Thymus (tissue), 14 donors: Measurements from ENCODE around the gene GTF2F1. TPM values are rescaled to one million over a fixed set of nuclear protein-coding genes. Genes with fewer than 3 reads are reported as not detected.

Experiments used
- DNase-seq, 9 donors: peaks; one replicate each; pipeline ENCODE4 v3.0.0-alpha.2; 2013; ENCODE audit warnings: low spot score in 9 of 9, low read depth in 6 of 9, missing footprints in 1 of 9
- H3K27ac ChIP-seq, 2 donors: one replicate each; pipeline ENCODE4 v1.5.1; 2013; ENCODE audit warnings: control low read depth in 1 of 2, low read depth in 1 of 2, low read length in 1 of 2, mild to moderate bottlenecking in 1 of 2, moderate library complexity in 1 of 2
- H3K27me3 ChIP-seq, 2 donors: one replicate each; pipeline ENCODE4 v1.5.1; 2013; ENCODE audit warnings: low read length in 1 of 2; ENCODE audit not compliant: control insufficient read depth in 2 of 2, insufficient read depth in 1 of 2
- H3K36me3 ChIP-seq, 2 donors: one replicate each; pipeline ENCODE4 v1.5.1; 2013; ENCODE audit warnings: low read length in 1 of 2, mild to moderate bottlenecking in 1 of 2, moderate library complexity in 1 of 2; ENCODE audit not compliant: control insufficient read depth in 2 of 2, insufficient read depth in 2 of 2
- H3K4me1 ChIP-seq, 2 donors: one replicate each; pipeline ENCODE4 v1.5.1; 2013; ENCODE audit warnings: low read length in 2 of 2; ENCODE audit not compliant: control insufficient read depth in 2 of 2, insufficient read depth in 2 of 2
- H3K4me3 ChIP-seq, 2 donors: one replicate each; pipeline ENCODE4 v1.5.1; 2013; ENCODE audit warnings: low read length in 2 of 2, control low read depth in 1 of 2, mild to moderate bottlenecking in 1 of 2
- H3K9me3 ChIP-seq, 2 donors: one replicate each; pipeline ENCODE4 v1.5.1; 2013; ENCODE audit warnings: low read length in 1 of 2, mild to moderate bottlenecking in 1 of 2; ENCODE audit not compliant: control insufficient read depth in 2 of 2, insufficient read depth in 1 of 2
- WGBS: extraction: QIAGEN DNeasy Blood & Tissue Kit; methylation state at CpG from one replicate; pipeline ENCODE4 v1.1.7; 2013; 5-methylcytosine and 5-hydroxymethylcytosine counted together
- long read RNA-seq, 10 donors: transcript quantifications; one replicate each; lab custom pipeline, GENCODE V29; 2026
- polyA plus RNA-seq: library from polyadenylated mRNA; stranded (reverse); fragments of 200-250 nt; gene quantifications from one replicate; pipeline ENCODE4 v1.2.3, GENCODE V29; 2013
- total RNA-seq: library from RNA; stranded (reverse); fragments of 120-200 nt; gene quantifications from one replicate; pipeline ENCODE4 v1.2.4, GENCODE V29; 2013
- donor health status: healthy.

GTF2F1 gene, protein sequence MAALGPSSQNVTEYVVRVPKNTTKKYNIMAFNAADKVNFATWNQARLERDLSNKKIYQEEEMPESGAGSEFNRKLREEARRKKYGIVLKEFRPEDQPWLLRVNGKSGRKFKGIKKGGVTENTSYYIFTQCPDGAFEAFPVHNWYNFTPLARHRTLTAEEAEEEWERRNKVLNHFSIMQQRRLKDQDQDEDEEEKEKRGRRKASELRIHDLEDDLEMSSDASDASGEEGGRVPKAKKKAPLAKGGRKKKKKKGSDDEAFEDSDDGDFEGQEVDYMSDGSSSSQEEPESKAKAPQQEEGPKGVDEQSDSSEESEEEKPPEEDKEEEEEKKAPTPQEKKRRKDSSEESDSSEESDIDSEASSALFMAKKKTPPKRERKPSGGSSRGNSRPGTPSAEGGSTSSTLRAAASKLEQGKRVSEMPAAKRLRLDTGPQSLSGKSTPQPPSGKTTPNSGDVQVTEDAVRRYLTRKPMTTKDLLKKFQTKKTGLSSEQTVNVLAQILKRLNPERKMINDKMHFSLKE
- total RNA-seq = 37.9 TPM
- 41.5 TPM for polyA plus RNA-seq
- long read RNA-seq, donor 1 = 0 reads
- long read RNA-seq, donor 2, transcript GTF2F1-201 (13 exons, 2,731 nt) = major isoform, 7 of 14 reads
- long read RNA-seq, donor 2, partial matches to known transcripts = 7 of 14 reads
- long read RNA-seq, donor 2, other reads (novel, unspliced or antisense) = 0 of 14 reads
- long read RNA-seq, donor 3, transcript GTF2F1-201 (13 exons, 2,731 nt) = major isoform, 7 of 14 reads
- long read RNA-seq, donor 3, partial matches to known transcripts = 7 of 14 reads
- long read RNA-seq, donor 3, other reads (novel, unspliced or antisense) = 0 of 14 reads
- long read RNA-seq, donor 4, partial matches to known transcripts = 5 of 5 reads
- long read RNA-seq, donor 4, other reads (novel, unspliced or antisense) = 0 of 5 reads
- long read RNA-seq, donor 5, partial matches to known transcripts = 20 of 21 reads
- long read RNA-seq, donor 5, other reads (novel, unspliced or antisense) = 0 of 21 reads
- long read RNA-seq, donor 6, transcript GTF2F1-201 (13 exons, 2,731 nt) = major isoform, 6 of 6 reads
- long read RNA-seq, donor 6, partial matches to known transcripts = 0 of 6 reads
- long read RNA-seq, donor 6, other reads (novel, unspliced or antisense) = 0 of 6 reads
- long read RNA-seq, donor 7, partial matches to known transcripts = 5 of 7 reads
- long read RNA-seq, donor 7, other reads (novel, unspliced or antisense) = 0 of 7 reads
- long read RNA-seq, donor 8, partial matches to known transcripts = 5 of 7 reads
- long read RNA-seq, donor 8, other reads (novel, unspliced or antisense) = 0 of 7 reads
- long read RNA-seq, donor 9 = 0 reads
- long read RNA-seq, donor 10, partial matches to known transcripts = 10 of 10 reads
- long read RNA-seq, donor 10, other reads (novel, unspliced or antisense) = 0 of 10 reads

DNA sequence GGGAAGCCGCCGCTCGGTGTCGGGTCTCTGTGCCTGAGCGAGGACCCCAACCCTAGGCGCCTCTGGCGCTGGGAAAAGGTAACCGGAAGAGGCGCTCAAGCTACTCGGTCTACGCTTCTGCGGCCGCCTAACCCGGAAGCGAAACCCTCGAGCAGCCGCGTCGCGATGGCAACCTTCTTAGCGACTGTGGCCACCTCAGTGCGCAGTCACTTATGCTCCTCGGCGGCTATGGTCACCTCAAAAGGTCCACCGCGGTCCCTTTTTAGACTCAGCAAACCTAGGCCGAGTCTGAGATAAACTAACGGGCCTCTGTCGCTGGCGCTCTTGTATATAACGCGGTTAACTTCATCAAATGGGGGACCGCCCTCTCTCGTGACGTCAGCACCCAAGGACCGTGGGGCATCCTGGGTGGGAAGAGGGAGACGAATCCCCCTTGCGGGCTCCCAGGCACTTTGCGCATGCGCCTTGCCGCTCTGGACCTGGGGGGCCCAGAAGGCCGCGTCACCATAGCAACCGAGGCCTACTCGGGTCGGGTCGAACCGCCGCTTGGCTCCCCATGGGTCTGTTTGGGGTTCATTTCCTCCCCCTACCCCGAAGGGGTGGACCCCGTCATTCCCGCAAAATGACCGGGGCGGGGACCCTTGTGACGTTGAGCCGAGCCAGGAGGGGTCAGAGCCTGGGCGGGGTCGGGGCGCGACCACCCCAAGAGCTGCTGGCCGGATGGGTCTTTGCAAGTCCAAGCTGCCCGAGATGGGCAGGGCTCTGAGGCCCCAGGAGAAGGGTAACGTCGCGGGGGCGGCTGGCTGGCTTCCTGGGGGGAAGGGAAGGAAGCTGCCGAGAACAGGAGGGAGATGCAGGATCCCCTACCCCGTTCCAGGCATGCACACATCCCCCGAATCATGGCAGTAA is at the start of gene GTF2F1:
TSS of gene GTF2F1 (minus strand) at position 91 of the 909 bp plus-strand sequence. CDS start 169 bp downstream, outside the sequence.
- peak within 1 kb of the TSS; percentile 54 to 82 for H3K4me3 ChIP-seq
- peak within 1 kb of the TSS; percentile 72 to 87 for H3K27ac ChIP-seq
- peak; percentile 89 to 97 (median 93) for DNase-seq
- H3K27me3 ChIP-seq = no peaks in the 10 kb centered on the region
- no peaks in the 10 kb centered on the region for H3K9me3 ChIP-seq
- peaks cover 10 to 23% of the 10 kb centered on the region in 2 donors for H3K36me3 ChIP-seq
- H3K4me1 ChIP-seq = peaks cover 7 to 17% of the 10 kb centered on the region in 2 donors
- WGBS = under 1% methylated on average over 69 of the region's 69 CpGs

DNA sequence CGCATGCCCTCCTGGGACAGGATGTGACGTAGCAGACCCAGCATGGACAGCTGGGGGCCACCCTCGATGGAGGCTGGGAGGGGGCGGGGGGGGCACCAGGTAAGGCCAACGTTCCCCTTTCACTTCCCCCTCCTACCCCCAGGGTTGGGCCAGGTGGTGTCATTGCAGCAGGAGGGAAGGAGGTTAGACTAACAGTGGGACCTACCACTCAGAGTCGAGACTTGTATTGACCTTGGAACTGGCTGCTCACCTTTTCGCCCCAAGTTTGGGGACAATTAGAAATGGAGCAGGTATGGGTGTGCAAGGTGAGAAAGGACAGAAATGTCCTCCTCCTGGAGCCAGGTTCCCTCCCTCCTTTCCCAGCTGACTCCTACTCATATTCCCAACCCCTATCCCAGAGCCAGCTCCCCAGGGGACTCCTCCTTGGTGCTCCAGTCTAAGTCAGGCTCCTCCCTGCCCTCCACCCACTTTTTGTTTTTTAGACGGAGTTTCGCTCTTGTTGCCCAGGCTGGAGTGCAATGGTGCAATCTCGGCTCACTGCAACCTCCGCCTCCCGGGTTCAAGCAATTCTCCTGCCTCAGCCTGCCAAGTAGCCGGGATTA is 49.2 kb upstream of the GTF2F1 start:
- no peak for DNase-seq
- H3K9me3 ChIP-seq = peaks cover 0 to 4% of the 10 kb centered on the region in 2 donors
- no peak overlapping the region for H3K27ac ChIP-seq
- H3K4me1 ChIP-seq = no peaks in the 10 kb centered on the region
- WGBS = 83% methylated on average over 13 of the region's 13 CpGs
- no peaks in the 10 kb centered on the region for H3K27me3 ChIP-seq
- no peaks in the 10 kb centered on the region for H3K36me3 ChIP-seq
- no peak overlapping the region for H3K4me3 ChIP-seq

DNA sequence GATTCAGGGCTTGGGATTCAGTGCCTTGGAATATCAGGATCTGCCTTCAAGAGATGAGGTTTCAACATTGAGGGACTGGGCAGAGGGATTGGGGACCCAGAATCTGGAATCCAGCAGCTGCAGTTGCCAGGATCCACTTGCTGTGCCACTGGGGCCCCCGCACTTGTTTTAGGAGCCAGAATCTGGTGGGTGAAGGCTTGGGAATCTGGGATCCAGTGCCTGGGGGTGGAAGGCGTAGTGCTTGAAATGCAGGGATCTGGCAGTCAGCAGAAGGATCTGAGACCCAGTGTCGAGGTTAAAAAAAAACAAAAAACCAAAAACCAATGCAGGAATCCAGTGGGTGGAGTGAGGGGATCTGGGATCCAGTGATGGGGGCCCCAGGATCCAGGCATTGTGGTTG is 47.9 kb upstream of the GTF2F1 start:
- no peaks in the 10 kb centered on the region for H3K4me1 ChIP-seq
- H3K27ac ChIP-seq = no peak overlapping the region
- WGBS = 94% methylated on average over 3 of the region's 3 CpGs
- no peak for DNase-seq
- H3K9me3 ChIP-seq = peaks cover 0 to 4% of the 10 kb centered on the region in 2 donors
- no peaks in the 10 kb centered on the region for H3K36me3 ChIP-seq
- no peaks in the 10 kb centered on the region for H3K27me3 ChIP-seq
- H3K4me3 ChIP-seq = no peak overlapping the region

DNA sequence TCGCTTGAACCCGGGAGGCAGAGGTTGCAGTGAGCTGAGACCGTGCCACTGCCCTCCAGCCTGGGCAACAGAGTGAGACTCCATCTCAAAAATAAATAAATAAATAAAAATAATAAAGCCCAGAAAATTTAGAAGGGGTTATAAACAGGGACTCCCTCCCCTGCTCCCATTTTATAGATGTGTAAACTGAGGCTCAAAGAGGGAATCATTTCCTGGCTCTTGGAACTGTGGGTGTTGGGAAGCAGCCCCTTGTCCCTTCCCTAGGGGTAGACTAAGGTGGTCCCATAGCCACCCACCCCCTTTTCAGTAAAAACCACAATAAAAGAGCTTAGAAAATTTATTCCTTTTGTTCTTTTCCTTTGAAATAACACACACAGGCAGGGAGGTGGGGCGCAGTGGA is 46.8 kb upstream of the GTF2F1 start:
- WGBS = 90% methylated on average over 4 of the region's 4 CpGs

DNA sequence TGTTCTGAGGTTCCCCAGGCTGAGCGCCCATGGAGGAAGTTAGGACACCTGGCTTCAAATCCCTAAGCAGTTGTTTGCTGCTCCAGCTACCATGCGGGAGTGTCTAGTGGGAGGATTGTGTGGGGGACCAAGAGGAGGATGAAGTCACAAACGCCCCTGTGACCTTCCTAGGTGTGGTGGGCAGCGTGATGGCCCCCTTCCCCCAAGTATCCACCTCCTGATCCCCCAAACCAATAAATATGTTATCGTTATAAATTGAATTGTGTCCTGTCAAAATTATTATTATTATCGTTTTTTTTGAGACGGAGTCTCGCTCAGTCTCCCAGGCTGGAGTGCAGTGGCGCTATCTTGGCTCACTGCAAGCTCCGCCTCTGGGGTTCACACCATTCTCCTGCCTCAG is 40.7 kb upstream of the GTF2F1 start, which contains the start of gene SLC25A41:
TSS of gene SLC25A41 (minus strand) at position 101 of the 400 bp plus-strand sequence. CDS start at position 31, 70 bp downstream.
- DNase-seq = no peak
- no peak within 1 kb of the TSS for H3K27ac ChIP-seq
- WGBS = 95% methylated on average over 10 of the region's 10 CpGs
- H3K27me3 ChIP-seq = peaks cover 0 to 15% of the 10 kb centered on the region in 2 donors
- no peak within 1 kb of the TSS for H3K4me3 ChIP-seq
- H3K36me3 ChIP-seq = no peaks in the 10 kb centered on the region
- H3K4me1 ChIP-seq = no peaks in the 10 kb centered on the region
- peaks cover 0 to 6% of the 10 kb centered on the region in 2 donors for H3K9me3 ChIP-seq

More for the DNA sequence above, 46.8 kb upstream of the GTF2F1 start:
- Histone ChIP-seq H3K27ac (no peak overlapping the region), H3K27me3 (no peaks in the 10 kb centered on the region), H3K9me3 (peaks cover 0 to 4% of the 10 kb centered on the region in 2 donors), H3K36me3 (no peaks in the 10 kb centered on the region), H3K4me3 (no peak overlapping the region), H3K4me1 (no peaks in the 10 kb centered on the region)
- no peak for DNase-seq

DNA sequence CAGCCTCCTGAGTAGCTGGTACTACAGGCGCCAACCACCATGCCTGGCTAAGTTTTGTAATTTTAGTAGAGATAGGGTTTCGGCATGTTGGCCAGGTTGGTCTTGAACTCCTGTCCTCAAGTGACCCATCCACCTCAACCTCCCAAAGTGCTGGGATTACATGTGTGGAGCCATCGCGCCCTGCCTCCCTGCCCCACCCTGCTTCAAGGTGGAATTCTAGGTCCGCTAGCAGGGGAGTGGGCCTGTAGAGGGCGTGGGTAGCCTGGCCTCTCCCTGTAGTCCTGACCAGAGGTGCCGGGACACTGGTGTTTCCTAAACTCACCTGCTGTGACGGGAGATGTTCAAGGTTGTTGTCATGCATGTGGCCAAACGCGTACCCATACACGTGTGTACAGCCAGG is 40.2 kb upstream of the GTF2F1 start:
- peaks cover 0 to 6% of the 10 kb centered on the region in 2 donors for H3K9me3 ChIP-seq
- H3K27me3 ChIP-seq = peaks cover 0 to 15% of the 10 kb centered on the region in 2 donors
- H3K36me3 ChIP-seq = no peaks in the 10 kb centered on the region
- DNase-seq = no peak
- H3K4me1 ChIP-seq = no peaks in the 10 kb centered on the region
- WGBS = 95% methylated on average over 11 of the region's 11 CpGs
- no peak overlapping the region for H3K4me3 ChIP-seq
- H3K27ac ChIP-seq = no peak overlapping the region

DNA sequence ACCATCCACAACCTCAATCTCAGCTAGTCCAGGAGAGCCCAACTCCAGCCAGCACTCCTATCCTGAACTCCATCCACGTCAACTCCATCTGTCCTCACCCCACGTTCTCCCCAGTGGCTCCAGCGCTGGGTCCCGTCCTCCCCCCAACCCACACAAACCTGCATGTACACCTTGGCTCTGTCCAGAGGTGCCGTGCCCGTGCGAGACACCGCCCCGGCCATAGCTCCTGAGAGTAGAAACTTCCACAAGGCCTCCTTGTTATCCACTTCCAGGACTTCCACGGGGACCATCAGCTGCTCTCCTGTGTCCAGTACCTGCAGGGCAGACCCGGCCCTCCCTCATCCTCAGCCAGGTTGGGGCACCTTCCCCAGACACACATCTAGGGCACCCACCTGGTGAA is 38.9 kb upstream of the GTF2F1 start:
- Histone ChIP-seq H3K27me3 (peaks cover 0 to 15% of the 10 kb centered on the region in 2 donors), H3K4me1 (no peaks in the 10 kb centered on the region), H3K4me3 (no peak overlapping the region), H3K36me3 (no peaks in the 10 kb centered on the region), H3K27ac (no peak overlapping the region), H3K9me3 (peaks cover 0 to 6% of the 10 kb centered on the region in 2 donors)
- 95% methylated on average over 11 of the region's 11 CpGs for WGBS
- DNase-seq = no peak
